K562 (cell line): ENCODE data around the gene VPS11. TPM values are rescaled to one million over a fixed set of nuclear protein-coding genes. Genes with fewer than 3 reads are reported as not detected.
A peak's percentile ranks its signal among the peaks of the same experiment; 100 is the strongest.

Source experiments
- RHOXF2B ChIP-seq: fragments of 250-450 bp; sonication (Bioruptor Pico); conservative IDR thresholded peaks from 2 replicates; pipeline ENCODE4 v1.5.1; 2021
- ZKSCAN3 ChIP-seq: fragments of 250-450 bp; sonication (Bioruptor Pico); IDR thresholded peaks from 2 replicates; pipeline ENCODE4 v1.4.0; 2020
- polyA plus RNA-seq, 8 experiments: library from polyadenylated mRNA; depleted of rRNA in 4 of 8; stranded (reverse) in 5 of 8; unstranded in 3 of 8; fragments of >200 nt; fragmentation: Nextera tagmentation in 2 of 8; fragmentation: Illumina TruSeq in 1 of 8; extraction: Ambion mirVana in 2 of 8; extraction: Trizol in 1 of 8; gene quantifications; 2 replicates each; pipeline versions ENCODE4 v1.2.1 to v1.2.3, GENCODE V29; 2011 to 2014; ENCODE audit warnings: inconsistent platforms in 1 of 8, missing spikeins in 1 of 8
- total RNA-seq, 7 experiments: library from RNA; depleted of rRNA in 6 of 7; stranded (reverse); fragments of >200 nt in 6 of 7; fragmentation: Illumina TruSeq in 2 of 7; extraction: Trizol in 2 of 7; gene quantifications; 2 replicates each; pipeline versions ENCODE4 v1.2.1 to v1.2.3, GENCODE V29; 2011 to 2021; ENCODE audit warnings: low replicate concordance in 1 of 7
- TF ChIP-seq, protein P1 (sequence below): sonication (generic); IDR thresholded peaks from 2 replicates; pipeline ENCODE4 v1.6.1; 2016
- TF ChIP-seq, protein P2 (sequence below): fragments of 250-450 bp; sonication (Bioruptor Pico); IDR thresholded peaks from 2 replicates; pipeline ENCODE4 v1.5.1; 2021; ENCODE audit warnings: mild to moderate bottlenecking
- TF ChIP-seq, protein P3 (sequence below): fragments of 200-800 bp; sonication (Bioruptor generic); IDR thresholded peaks from 2 replicates; pipeline ENCODE4 v1.6.1; 2017; ENCODE audit warnings: missing genetic modification characterization, missing compliant biosample characterization
- TF ChIP-seq, protein P4 (sequence below): sonication (generic); formaldehyde crosslinking; IDR thresholded peaks from 2 replicates; pipeline ENCODE4 v1.8.0; 2023; ENCODE audit warnings: mild to moderate bottlenecking, missing genetic modification reagents
- TF ChIP-seq, protein P5 (sequence below): fragments of 250-450 bp; sonication (Bioruptor Pico); IDR thresholded peaks from 2 replicates; pipeline ENCODE4 v1.9.0; 2021; ENCODE audit warnings: mild to moderate bottlenecking, inconsistent platforms
- TF ChIP-seq, protein P6 (sequence below): fragments of 250-450 bp; sonication (Bioruptor Pico); IDR thresholded peaks from 2 replicates; pipeline ENCODE4 v1.4.0; 2020

Gene VPS11
- total and polyA plus RNA-seq, 9 of the 15 experiments (the other 6 are each of a cell fraction or from before 2014, with no cell fraction given): 14.1 to 35.5 (median 27.5) TPM

DNA sequence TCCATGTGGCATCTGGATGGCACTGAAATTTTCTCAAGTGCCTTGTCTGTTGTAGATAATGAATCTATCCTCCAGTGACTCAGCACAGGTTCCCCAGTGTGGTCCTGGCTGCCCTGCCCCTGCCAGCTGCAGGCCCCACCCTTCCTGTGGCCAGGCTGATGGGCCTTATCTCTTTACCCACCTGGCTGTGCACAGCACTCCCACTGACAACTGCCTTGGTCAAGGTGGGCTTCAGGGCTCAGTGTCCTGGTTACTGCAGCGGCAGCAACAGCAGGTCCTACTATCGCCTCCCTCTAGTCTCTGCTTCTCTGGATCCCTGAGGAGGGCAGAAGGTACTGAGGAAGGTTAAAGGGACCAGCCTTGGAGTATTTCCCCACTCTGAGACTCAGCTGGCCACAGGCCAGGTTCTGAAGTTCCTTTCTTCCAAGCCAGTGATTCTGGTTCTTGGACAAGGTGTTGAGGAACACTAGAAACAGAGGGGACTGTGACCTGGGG, 20.2 kb downstream of the VPS11 start (continued):
- TF ChIP-seq, protein P1, sequence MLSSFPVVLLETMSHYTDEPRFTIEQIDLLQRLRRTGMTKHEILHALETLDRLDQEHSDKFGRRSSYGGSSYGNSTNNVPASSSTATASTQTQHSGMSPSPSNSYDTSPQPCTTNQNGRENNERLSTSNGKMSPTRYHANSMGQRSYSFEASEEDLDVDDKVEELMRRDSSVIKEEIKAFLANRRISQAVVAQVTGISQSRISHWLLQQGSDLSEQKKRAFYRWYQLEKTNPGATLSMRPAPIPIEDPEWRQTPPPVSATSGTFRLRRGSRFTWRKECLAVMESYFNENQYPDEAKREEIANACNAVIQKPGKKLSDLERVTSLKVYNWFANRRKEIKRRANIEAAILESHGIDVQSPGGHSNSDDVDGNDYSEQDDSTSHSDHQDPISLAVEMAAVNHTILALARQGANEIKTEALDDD: peak; percentile 53
- TF ChIP-seq, protein P2, sequence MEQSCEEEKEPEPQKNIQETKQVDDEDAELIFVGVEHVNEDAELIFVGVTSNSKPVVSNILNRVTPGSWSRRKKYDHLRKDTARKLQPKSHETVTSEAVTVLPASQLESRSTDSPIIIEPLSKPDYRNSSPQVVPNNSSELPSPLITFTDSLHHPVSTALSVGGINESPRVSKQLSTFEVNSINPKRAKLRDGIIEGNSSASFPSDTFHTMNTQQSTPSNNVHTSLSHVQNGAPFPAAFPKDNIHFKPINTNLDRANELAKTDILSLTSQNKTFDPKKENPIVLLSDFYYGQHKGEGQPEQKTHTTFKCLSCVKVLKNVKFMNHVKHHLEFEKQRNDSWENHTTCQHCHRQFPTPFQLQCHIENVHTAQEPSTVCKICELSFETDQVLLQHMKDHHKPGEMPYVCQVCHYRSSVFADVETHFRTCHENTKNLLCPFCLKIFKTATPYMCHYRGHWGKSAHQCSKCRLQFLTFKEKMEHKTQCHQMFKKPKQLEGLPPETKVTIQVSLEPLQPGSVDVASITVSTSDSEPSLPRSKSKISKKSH (CRISPR knock-in tag): no peak
- TF ChIP-seq RHOXF2B (CRISPR knock-in tag): no peak
- TF ChIP-seq, protein P3, sequence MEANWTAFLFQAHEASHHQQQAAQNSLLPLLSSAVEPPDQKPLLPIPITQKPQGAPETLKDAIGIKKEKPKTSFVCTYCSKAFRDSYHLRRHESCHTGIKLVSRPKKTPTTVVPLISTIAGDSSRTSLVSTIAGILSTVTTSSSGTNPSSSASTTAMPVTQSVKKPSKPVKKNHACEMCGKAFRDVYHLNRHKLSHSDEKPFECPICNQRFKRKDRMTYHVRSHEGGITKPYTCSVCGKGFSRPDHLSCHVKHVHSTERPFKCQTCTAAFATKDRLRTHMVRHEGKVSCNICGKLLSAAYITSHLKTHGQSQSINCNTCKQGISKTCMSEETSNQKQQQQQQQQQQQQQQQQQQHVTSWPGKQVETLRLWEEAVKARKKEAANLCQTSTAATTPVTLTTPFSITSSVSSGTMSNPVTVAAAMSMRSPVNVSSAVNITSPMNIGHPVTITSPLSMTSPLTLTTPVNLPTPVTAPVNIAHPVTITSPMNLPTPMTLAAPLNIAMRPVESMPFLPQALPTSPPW (CRISPR knock-in tag): peak; percentile 88
- no peak for TF ChIP-seq ZKSCAN3
- TF ChIP-seq, protein P4, sequence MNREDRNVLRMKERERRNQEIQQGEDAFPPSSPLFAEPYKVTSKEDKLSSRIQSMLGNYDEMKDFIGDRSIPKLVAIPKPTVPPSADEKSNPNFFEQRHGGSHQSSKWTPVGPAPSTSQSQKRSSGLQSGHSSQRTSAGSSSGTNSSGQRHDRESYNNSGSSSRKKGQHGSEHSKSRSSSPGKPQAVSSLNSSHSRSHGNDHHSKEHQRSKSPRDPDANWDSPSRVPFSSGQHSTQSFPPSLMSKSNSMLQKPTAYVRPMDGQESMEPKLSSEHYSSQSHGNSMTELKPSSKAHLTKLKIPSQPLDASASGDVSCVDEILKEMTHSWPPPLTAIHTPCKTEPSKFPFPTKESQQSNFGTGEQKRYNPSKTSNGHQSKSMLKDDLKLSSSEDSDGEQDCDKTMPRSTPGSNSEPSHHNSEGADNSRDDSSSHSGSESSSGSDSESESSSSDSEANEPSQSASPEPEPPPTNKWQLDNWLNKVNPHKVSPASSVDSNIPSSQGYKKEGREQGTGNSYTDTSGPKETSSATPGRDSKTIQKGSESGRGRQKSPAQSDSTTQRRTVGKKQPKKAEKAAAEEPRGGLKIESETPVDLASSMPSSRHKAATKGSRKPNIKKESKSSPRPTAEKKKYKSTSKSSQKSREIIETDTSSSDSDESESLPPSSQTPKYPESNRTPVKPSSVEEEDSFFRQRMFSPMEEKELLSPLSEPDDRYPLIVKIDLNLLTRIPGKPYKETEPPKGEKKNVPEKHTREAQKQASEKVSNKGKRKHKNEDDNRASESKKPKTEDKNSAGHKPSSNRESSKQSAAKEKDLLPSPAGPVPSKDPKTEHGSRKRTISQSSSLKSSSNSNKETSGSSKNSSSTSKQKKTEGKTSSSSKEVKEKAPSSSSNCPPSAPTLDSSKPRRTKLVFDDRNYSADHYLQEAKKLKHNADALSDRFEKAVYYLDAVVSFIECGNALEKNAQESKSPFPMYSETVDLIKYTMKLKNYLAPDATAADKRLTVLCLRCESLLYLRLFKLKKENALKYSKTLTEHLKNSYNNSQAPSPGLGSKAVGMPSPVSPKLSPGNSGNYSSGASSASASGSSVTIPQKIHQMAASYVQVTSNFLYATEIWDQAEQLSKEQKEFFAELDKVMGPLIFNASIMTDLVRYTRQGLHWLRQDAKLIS (CRISPR knock-in tag): peak; percentile 65; the same call in 1 of the 2 replicates
- TF ChIP-seq, protein P5, sequence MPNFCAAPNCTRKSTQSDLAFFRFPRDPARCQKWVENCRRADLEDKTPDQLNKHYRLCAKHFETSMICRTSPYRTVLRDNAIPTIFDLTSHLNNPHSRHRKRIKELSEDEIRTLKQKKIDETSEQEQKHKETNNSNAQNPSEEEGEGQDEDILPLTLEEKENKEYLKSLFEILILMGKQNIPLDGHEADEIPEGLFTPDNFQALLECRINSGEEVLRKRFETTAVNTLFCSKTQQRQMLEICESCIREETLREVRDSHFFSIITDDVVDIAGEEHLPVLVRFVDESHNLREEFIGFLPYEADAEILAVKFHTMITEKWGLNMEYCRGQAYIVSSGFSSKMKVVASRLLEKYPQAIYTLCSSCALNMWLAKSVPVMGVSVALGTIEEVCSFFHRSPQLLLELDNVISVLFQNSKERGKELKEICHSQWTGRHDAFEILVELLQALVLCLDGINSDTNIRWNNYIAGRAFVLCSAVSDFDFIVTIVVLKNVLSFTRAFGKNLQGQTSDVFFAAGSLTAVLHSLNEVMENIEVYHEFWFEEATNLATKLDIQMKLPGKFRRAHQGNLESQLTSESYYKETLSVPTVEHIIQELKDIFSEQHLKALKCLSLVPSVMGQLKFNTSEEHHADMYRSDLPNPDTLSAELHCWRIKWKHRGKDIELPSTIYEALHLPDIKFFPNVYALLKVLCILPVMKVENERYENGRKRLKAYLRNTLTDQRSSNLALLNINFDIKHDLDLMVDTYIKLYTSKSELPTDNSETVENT: peak; percentile 66; the same call in 1 of the 2 replicates
- TF ChIP-seq, protein P6, sequence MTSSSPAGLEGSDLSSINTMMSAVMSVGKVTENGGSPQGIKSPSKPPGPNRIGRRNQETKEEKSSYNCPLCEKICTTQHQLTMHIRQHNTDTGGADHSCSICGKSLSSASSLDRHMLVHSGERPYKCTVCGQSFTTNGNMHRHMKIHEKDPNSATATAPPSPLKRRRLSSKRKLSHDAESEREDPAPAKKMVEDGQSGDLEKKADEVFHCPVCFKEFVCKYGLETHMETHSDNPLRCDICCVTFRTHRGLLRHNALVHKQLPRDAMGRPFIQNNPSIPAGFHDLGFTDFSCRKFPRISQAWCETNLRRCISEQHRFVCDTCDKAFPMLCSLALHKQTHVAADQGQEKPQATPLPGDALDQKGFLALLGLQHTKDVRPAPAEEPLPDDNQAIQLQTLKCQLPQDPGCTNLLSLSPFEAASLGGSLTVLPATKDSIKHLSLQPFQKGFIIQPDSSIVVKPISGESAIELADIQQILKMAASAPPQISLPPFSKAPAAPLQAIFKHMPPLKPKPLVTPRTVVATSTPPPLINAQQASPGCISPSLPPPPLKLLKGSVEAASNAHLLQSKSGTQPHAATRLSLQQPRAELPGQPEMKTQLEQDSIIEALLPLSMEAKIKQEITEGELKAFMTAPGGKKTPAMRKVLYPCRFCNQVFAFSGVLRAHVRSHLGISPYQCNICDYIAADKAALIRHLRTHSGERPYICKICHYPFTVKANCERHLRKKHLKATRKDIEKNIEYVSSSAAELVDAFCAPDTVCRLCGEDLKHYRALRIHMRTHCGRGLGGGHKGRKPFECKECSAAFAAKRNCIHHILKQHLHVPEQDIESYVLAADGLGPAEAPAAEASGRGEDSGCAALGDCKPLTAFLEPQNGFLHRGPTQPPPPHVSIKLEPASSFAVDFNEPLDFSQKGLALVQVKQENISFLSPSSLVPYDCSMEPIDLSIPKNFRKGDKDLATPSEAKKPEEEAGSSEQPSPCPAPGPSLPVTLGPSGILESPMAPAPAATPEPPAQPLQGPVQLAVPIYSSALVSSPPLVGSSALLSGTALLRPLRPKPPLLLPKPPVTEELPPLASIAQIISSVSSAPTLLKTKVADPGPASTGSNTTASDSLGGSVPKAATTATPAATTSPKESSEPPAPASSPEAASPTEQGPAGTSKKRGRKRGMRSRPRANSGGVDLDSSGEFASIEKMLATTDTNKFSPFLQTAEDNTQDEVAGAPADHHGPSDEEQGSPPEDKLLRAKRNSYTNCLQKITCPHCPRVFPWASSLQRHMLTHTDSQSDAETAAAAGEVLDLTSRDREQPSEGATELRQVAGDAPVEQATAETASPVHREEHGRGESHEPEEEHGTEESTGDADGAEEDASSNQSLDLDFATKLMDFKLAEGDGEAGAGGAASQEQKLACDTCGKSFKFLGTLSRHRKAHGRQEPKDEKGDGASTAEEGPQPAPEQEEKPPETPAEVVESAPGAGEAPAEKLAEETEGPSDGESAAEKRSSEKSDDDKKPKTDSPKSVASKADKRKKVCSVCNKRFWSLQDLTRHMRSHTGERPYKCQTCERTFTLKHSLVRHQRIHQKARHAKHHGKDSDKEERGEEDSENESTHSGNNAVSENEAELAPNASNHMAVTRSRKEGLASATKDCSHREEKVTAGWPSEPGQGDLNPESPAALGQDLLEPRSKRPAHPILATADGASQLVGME (CRISPR knock-in tag): no peak
